ENCODE results near the gene WDR55. TPM values are rescaled to one million over a fixed set of nuclear protein-coding genes. Genes with fewer than 3 reads are reported as not detected.

The WDR55 gene
- total and polyA plus RNA-seq, 2 of the 8 experiments (the other 6 are each of a cell fraction or from before 2014, with no cell fraction given): 15.3 to 22.7 TPM

- no peak overlapping the region for H3K56ac ChIP-seq (replicated peaks; ENCODE audit: insufficient read length, low read depth, low read length)
- ChIA-PET POLR2A (ENCODE audit: partially characterized antibody) (interaction anchor here (1.1 kb wide), 1 partner anchor 12 kb away, joined by 3 read pairs; no protein-coding TSS in a partner anchor), CTCF (ENCODE audit: partially characterized antibody) (interaction anchor here (0.6 kb wide), 1 partner anchor 118 kb away, joined by 3 read pairs; no protein-coding TSS in a partner anchor)
- no peaks in the 10 kb centered on the region for H3K23me2 ChIP-seq (ENCODE audit: low read depth, low read length)
- no peak overlapping the region for H2BK20ac ChIP-seq (ENCODE audit: low read length)
- no peaks in the 10 kb centered on the region for H3K27me3 ChIP-seq (replicated peaks in 1 of 4; ENCODE audit: control insufficient read depth in 3 of 4, extremely low read depth in 1 of 4, insufficient read depth in 3 of 4, low read length in 3 of 4)
- H3K79me1 ChIP-seq (ENCODE audit: low read depth, low read length): no peaks in the 10 kb centered on the region
- no peak overlapping the region for H2BK120ac ChIP-seq (replicated peaks; ENCODE audit: low read depth, low read length)
- no peak overlapping the region for H4K91ac ChIP-seq (replicated peaks; ENCODE audit: insufficient read length, low read length)
- H2BK15ac ChIP-seq (ENCODE audit: low read length): no peak overlapping the region
- no peaks in the 10 kb centered on the region for H4K20me1 ChIP-seq (replicated peaks in 1 of 2; ENCODE audit: control insufficient read depth in 1 of 2, insufficient read depth in 2 of 2, low read length in 2 of 2)
- peaks cover 18 to 30% of the 10 kb centered on the region in 2 experiments; a peak in 3 of 4 replicates for H3K9me3 ChIP-seq (ENCODE audit: insufficient read depth in 2 of 2, low read depth in 1 of 2, low read length in 1 of 2)
- no peak overlapping the region for H2BK12ac ChIP-seq (ENCODE audit: low read depth, low read length)
- H3K18ac ChIP-seq (ENCODE audit: extremely low read depth, low read length): no peak overlapping the region
- H3K4me2 ChIP-seq (ENCODE audit: insufficient read depth in 1 of 2, low read depth in 2 of 2, low read length in 2 of 2): no peak overlapping the region
- H3K9ac ChIP-seq (replicated peaks in 1 of 4; ENCODE audit: extremely low read depth in 1 of 4, low read depth in 3 of 4, low read length in 3 of 4): no peak overlapping the region
- DNase-seq (ENCODE audit: low read depth in 1 of 2, low spot score in 2 of 2) (no peak), FAIRE-seq (no peak)
- no peak overlapping the region for H2BK5ac ChIP-seq (ENCODE audit: low read depth, low read length)
- peak overlapping the region; percentile 80 for H4K8ac ChIP-seq (ENCODE audit: extremely low read depth, insufficient read depth, low read length)
- H2AFZ ChIP-seq (ENCODE audit: low read length): no peak overlapping the region
- H3K23ac ChIP-seq (ENCODE audit: insufficient read length): no peak overlapping the region
- peaks cover 0 to 2% (median 0%) of the 10 kb centered on the region in 4 experiments; a peak in 1 of 7 replicates for H3K4me1 ChIP-seq (replicated peaks in 1 of 4; ENCODE audit: control insufficient read depth in 3 of 4, insufficient read depth in 4 of 4, low read length in 3 of 4)
- no peaks in the 10 kb centered on the region for H3K36me3 ChIP-seq (ENCODE audit: control insufficient read depth in 2 of 4, insufficient read depth in 4 of 4, low read length in 3 of 4)
- no peak overlapping the region for H3K4ac ChIP-seq (replicated peaks; ENCODE audit: insufficient read length, low read depth, low read length)
- H3K14ac ChIP-seq (ENCODE audit: insufficient read length): no peak overlapping the region
- H3K79me2 ChIP-seq (ENCODE audit: control insufficient read depth in 1 of 2, insufficient read depth in 2 of 2, low read length in 2 of 2): no peaks in the 10 kb centered on the region
- no peak overlapping the region for H4K5ac ChIP-seq (ENCODE audit: insufficient read length, low read depth, low read length)
- 90% methylated on average over 37 of the region's 51 CpGs; no CpG with 5 or more reads in 1 of the 2 experiments for WGBS, 2 experiments (ENCODE audit: extremely low coverage in 1 of 2, insufficient coverage in 1 of 2, insufficient read length in 1 of 2, insufficient replicate concordance in 2 of 2, low coverage in 1 of 2, low lambda C conversion rate in 2 of 2, missing lambda C conversion rate in 1 of 2)
- H3K27ac ChIP-seq (ENCODE audit: low read depth, low read length): no peak overlapping the region
- H3K4me3 ChIP-seq (ENCODE audit: extremely low read depth in 1 of 4, insufficient read depth in 2 of 4, low read depth in 3 of 4, low read length in 4 of 4): no peak overlapping the region
- no peak overlapping the region for H2AK5ac ChIP-seq (ENCODE audit: low read depth, low read length)
- TF ChIP-seq SAP30 (IDR thresholded peaks at IDR 0.05; ENCODE audit: insufficient read depth, insufficient replicate concordance, low read length): no peak
Observed at GRCh38 chr5:140632366-140633020, 32.2 kb upstream of the WDR55 start.

All from H1 (cell line).